Measurements from ENCODE around the gene MKNK2.
"Not testable (repeated sequence)": the region's sequence is repeated elsewhere in the genome, so short reads cannot be mapped to it uniquely, and the experiment has no call there.

The MKNK2 gene

DNA sequence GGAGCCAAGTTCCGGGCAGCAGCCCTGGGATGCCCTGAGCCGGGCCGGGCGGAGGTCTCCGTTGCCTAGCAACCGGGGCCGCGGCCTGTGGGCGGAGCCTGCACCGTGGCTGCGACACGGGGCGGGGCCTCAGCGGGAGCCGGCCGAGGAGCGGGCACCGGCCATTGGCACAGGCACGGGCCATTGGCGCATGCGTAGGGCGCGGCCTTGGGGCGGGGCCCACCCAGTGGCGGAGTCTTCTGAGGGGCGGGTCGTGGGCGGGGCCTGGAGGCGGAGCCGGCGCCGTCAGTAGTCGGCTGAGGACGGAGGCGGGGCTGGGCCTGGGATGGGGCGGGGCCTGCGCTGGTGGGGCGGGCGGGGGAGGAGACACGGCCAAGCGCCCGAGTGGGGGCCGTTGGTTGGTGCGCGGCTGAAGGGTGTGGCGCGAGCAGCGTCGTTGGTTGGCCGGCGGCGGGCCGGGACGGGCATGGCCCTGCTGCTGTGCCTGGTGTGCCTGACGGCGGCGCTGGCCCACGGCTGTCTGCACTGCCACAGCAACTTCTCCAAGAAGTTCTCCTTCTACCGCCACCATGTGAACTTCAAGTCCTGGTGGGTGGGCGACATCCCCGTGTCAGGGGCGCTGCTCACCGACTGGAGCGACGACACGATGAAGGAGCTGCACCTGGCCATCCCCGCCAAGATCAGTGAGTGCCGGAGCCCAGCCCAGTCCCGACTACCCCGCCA lies 45.6 kb upstream of the MKNK2 start, which contains the start of gene IZUMO4:
Gene IZUMO4, plus strand, starts transcription at position 436 of the 723 bp plus-strand sequence. Its CDS starts 31 bp downstream, at position 467.
- in situ Hi-C loops (cut with MboI; ENCODE audit: low sequenced_read_pairs, unreplicated experiment): no loop called here
- TF ChIP-seq, protein P1, sequence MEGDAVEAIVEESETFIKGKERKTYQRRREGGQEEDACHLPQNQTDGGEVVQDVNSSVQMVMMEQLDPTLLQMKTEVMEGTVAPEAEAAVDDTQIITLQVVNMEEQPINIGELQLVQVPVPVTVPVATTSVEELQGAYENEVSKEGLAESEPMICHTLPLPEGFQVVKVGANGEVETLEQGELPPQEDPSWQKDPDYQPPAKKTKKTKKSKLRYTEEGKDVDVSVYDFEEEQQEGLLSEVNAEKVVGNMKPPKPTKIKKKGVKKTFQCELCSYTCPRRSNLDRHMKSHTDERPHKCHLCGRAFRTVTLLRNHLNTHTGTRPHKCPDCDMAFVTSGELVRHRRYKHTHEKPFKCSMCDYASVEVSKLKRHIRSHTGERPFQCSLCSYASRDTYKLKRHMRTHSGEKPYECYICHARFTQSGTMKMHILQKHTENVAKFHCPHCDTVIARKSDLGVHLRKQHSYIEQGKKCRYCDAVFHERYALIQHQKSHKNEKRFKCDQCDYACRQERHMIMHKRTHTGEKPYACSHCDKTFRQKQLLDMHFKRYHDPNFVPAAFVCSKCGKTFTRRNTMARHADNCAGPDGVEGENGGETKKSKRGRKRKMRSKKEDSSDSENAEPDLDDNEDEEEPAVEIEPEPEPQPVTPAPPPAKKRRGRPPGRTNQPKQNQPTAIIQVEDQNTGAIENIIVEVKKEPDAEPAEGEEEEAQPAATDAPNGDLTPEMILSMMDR (IDR thresholded peaks at IDR 0.05; ENCODE audit: borderline replicate concordance, control extremely low read depth, extremely low read depth, insufficient read depth, missing control alignments): peak; percentile 64
- DNase-seq (ENCODE audit: low spot score): peak; percentile 100

GRCh38 chr19:2096034-2096479 lies 45.0 kb upstream of the MKNK2 start, which contains the start of gene MOB3A:
Gene MOB3A (minus strand): TSS chr19:2096326. CDS start chr19:2078560, 17,766 bp downstream.
- in situ Hi-C loops (cut with MboI; ENCODE audit: low sequenced_read_pairs, unreplicated experiment): no loop called here
- TF ChIP-seq, protein P1 (IDR thresholded peaks at IDR 0.05; ENCODE audit: borderline replicate concordance, control extremely low read depth, extremely low read depth, insufficient read depth, missing control alignments): peak; percentile 36
- DNase-seq (ENCODE audit: low spot score): no peak

- DNase-seq (ENCODE audit: low spot score); in situ Hi-C loops (cut with MboI; ENCODE audit: low sequenced_read_pairs, unreplicated experiment): not testable (repeated sequence)
These were observed 41.0 kb upstream of the MKNK2 start for GRCh38 chr19:2091926-2092525.

DNA sequence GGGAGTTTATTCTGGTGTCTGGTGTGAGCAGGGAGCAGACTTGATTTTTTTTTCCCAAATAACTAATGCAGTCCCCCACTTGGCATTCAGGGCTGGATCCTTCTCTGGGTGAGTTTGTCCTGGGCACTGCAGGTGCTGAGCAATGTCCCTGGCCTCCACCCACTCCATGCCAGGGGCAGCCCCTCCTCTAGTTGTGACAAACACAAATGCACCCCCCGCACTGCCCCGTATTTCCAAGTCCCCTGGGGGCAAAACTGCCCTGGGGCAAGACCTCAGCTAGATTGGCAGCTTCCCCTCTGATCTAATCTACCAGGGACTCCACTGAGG lies 38.6 kb upstream of the MKNK2 start:
- TF ChIP-seq, protein P1 (IDR thresholded peaks at IDR 0.05; ENCODE audit: borderline replicate concordance, control extremely low read depth, extremely low read depth, insufficient read depth, missing control alignments): no peak
- in situ Hi-C loops (cut with MboI; ENCODE audit: low sequenced_read_pairs, unreplicated experiment): no loop called here
- no peak for DNase-seq (ENCODE audit: low spot score)

- no peak for DNase-seq (ENCODE audit: low spot score)
- TF ChIP-seq, protein P1 (IDR thresholded peaks at IDR 0.05; ENCODE audit: borderline replicate concordance, control extremely low read depth, extremely low read depth, insufficient read depth, missing control alignments): no peak
- in situ Hi-C loops (cut with MboI; ENCODE audit: low sequenced_read_pairs, unreplicated experiment): no loop called here
These were observed 38.1 kb upstream of the MKNK2 start for GRCh38 chr19:2089001-2089711.

- DNase-seq (ENCODE audit: low spot score): no peak
- TF ChIP-seq, protein P1 (IDR thresholded peaks at IDR 0.05; ENCODE audit: borderline replicate concordance, control extremely low read depth, extremely low read depth, insufficient read depth, missing control alignments): peak; percentile 46
- in situ Hi-C loops (cut with MboI; ENCODE audit: low sequenced_read_pairs, unreplicated experiment): no loop called here
These were observed 36.6 kb upstream of the MKNK2 start for GRCh38 chr19:2087621-2088100.

DNA sequence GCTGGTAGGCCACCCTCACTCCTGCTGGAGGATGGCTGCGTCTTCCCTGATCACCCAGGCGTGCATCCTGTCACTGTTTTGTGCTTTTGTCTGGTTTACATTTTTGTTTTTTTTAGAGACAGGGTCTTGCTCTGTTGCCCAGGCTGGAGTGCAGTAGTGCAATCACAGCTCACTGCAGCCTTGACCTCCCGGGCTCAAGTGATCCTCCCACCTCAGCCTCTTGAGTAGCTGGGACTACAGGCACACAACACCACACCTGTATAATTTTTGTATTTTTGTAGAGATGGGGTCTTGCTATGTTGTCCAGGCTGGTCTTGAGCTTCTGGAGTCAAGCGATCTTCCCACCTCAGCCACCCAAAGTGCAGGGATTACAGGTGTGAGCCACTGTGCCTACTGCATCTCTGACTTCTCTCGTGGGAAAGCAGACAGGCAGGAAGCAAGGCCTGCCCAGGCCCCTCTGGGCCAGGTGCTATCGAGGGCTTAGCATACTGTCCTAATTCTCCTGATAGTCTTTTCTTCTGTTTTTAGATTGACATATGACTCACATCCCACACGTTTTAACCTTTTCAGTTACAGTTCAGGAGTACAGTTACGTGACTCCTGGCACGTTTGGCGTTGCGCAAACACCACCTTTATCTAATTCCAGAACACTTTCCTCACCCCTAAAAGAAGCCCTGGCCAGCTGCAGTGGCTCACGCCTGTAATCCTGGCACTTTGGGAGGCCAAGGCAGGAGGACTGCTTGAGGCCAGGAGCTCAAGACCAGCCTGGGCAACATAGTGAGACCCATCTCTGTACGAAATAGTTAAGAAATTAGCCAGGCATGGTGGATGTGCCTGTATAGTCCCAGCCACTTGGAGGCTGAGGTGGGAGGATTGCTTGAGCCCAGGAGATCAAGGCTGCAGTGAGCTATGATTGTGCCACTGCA lies 35.9 kb upstream of the MKNK2 start:
- DNase-seq (ENCODE audit: low spot score); in situ Hi-C loops (cut with MboI; ENCODE audit: low sequenced_read_pairs, unreplicated experiment): not testable (repeated sequence)
